GM15510 (cell line): Measurements from ENCODE around the gene BAD.

ENCODE experiments used
- POLR2A ChIP-seq: IDR thresholded peaks from 3 replicates; pipeline ENCODE4 v1.6.1; 2011; ENCODE audit warnings: borderline replicate concordance; ENCODE audit not compliant: insufficient read length; ENCODE audit errors: extremely low read depth

Gene BAD

GRCh38 chr11:64260147-64260708, 24.2 kb downstream of the BAD start:
- TF ChIP-seq POLR2A = no peak

- TF ChIP-seq POLR2A = no peak
Measured at GRCh38 chr11:64259533-64260067, 24.9 kb downstream of the BAD start.

- no peak for TF ChIP-seq POLR2A
Measured at GRCh38 chr11:64258946-64259532, 25.4 kb downstream of the BAD start.

GRCh38 chr11:64258356-64258755, 26.1 kb downstream of the BAD start:
- TF ChIP-seq POLR2A = no peak

GRCh38 chr11:64256300-64256699, 28.2 kb downstream of the BAD start:
- no peak for TF ChIP-seq POLR2A

GRCh38 chr11:64255135-64256128, 29.0 kb downstream of the BAD start:
- no peak for TF ChIP-seq POLR2A

GRCh38 chr11:64254326-64254725, 30.1 kb downstream of the BAD start:
- no peak for TF ChIP-seq POLR2A

GRCh38 chr11:64253481-64253880, 31.0 kb downstream of the BAD start:
- TF ChIP-seq POLR2A = no peak

GRCh38 chr11:64253043-64253442, 31.4 kb downstream of the BAD start:
- TF ChIP-seq POLR2A = no peak

GRCh38 chr11:64252003-64252872, 32.2 kb downstream of the BAD start:
- TF ChIP-seq POLR2A = peak; percentile 28

GRCh38 chr11:64251753-64252002, 32.8 kb downstream of the BAD start:
- TF ChIP-seq POLR2A = no peak

- TF ChIP-seq POLR2A = peak; percentile 76
Measured at GRCh38 chr11:64251016-64251752, 33.3 kb downstream of the BAD start, which contains the start of gene PLCB3. PLCB3 (plus strand) TSS chr11:64251530; CDS start chr11:64251650, 120 bp downstream.

- TF ChIP-seq POLR2A = no peak
Measured at GRCh38 chr11:64250415-64251015, 34.0 kb downstream of the BAD start.
